Stomach (tissue), 9 donors: ENCODE results near the gene PLXNA2. TPM values are rescaled to one million over a fixed set of nuclear protein-coding genes. Genes with fewer than 3 reads are reported as not detected.

Experiments used
- DNase-seq, 2 donors: peaks; one replicate each; pipeline versions ENCODE4 v3.0.0 to v3.0.0-alpha.2; 2013 to 2019
- H3K27ac ChIP-seq, 5 donors: fragments of 200-600 bp in 4 of 5; sonication (generic) in 4 of 5; one replicate each; pipeline ENCODE4 v1.5.1; 2013 to 2019; ENCODE audit warnings: mild to moderate bottlenecking in 1 of 5, moderate library complexity in 1 of 5
- H3K27me3 ChIP-seq, 3 donors: fragments of 200-600 bp; sonication (generic); one replicate each; pipeline ENCODE4 v1.5.1; 2017 to 2019; ENCODE audit warnings: mixed run types in 1 of 3
- H3K36me3 ChIP-seq, 4 donors: fragments of 200-600 bp; sonication (generic); 1 replicate in 3 of 4; 2 replicates in 1 of 4; pipeline ENCODE4 v1.5.1; 2016 to 2019
- H3K4me1 ChIP-seq, 4 donors: fragments of 200-600 bp; sonication (generic); one replicate each; pipeline ENCODE4 v1.5.1; 2016 to 2019
- H3K4me3 ChIP-seq, 4 donors: fragments of 200-600 bp; sonication (generic) in 3 of 4; one replicate each; pipeline ENCODE4 v1.5.1; 2016 to 2019; ENCODE audit warnings: mild to moderate bottlenecking in 1 of 4
- H3K9me3 ChIP-seq, 4 donors: fragments of 200-600 bp; sonication (generic); one replicate each; pipeline ENCODE4 v1.5.1; 2016 to 2019
- CTCF ChIP-seq, 7 experiments: fragments of 450-650 bp in 4 of 7; fragments of 200-600 bp in 3 of 7; sonication (generic) in 3 of 7; IDR thresholded peaks; one replicate each; pipeline ENCODE4 v1.5.1; 2016 to 2019; ENCODE audit warnings: antibody characterized with exemption in 7 of 7, control low read depth in 2 of 7, mild to moderate bottlenecking in 1 of 7
- EP300 ChIP-seq: sonication (generic); formaldehyde crosslinking; IDR thresholded peaks from one replicate; pipeline ENCODE4 v1.6.1; 2017; ENCODE audit warnings: antibody characterized with exemption
- POLR2A ChIP-seq, 4 donors: fragments of 450-650 bp; IDR thresholded peaks; one replicate each; pipeline ENCODE4 v1.6.1; 2016; ENCODE audit warnings: antibody characterized with exemption in 4 of 4, control low read depth in 2 of 4, mild to moderate bottlenecking in 1 of 4, moderate library complexity in 1 of 4
- POLR2AphosphoS5 ChIP-seq, 3 donors: sonication (generic); formaldehyde crosslinking; IDR thresholded peaks; one replicate each; pipeline ENCODE4 v1.6.1; 2016; ENCODE audit warnings: antibody characterized with exemption in 3 of 3
- WGBS, 5 donors: extraction: QIAGEN DNeasy Blood & Tissue Kit in 3 of 5; methylation state at CpG; one replicate each; pipeline versions ENCODE4 v1.1.5 to v1.1.7; 2013 to 2018; 5-methylcytosine and 5-hydroxymethylcytosine counted together
- intact Hi-C: fragments of 100-400 bp; cut with DNase I; formaldehyde crosslinking; loops from one replicate; pipeline ENCODE4 v1.15.1; 2023; ENCODE audit warnings: low total_unique reads
- polyA plus RNA-seq, 3 donors: library from polyadenylated mRNA; stranded (reverse); fragments of 200-250 nt; gene quantifications; one replicate each; pipeline ENCODE4 v1.2.3, GENCODE V29; 2013
- total RNA-seq, 5 donors: library from RNA; depleted of rRNA; stranded (reverse); fragments of >200 nt; gene quantifications; one replicate each; pipeline versions ENCODE4 v1.1.0 to v1.2.3, GENCODE V29; 2014 to 2016
- donor health status: healthy with polysubstance abuse.
- donor health status: Bipolar disorder and iron deficiency.
- donor health status: healthy.

PLXNA2 gene
- total and polyA plus RNA-seq, 8 donors, result 2.7 to 185 (median 28.7) TPM

GRCh38 chr1:208216062-208216461, 28.1 kb downstream of the PLXNA2 start:
- Histone ChIP-seq H3K27ac (no peak overlapping the region), H3K27me3 (no peaks in the 10 kb centered on the region), H3K9me3 (no peaks in the 10 kb centered on the region), H3K4me3 (no peak overlapping the region), H3K4me1 (peaks cover 12 to 83% (median 36%) of the 10 kb centered on the region in 4 donors), H3K36me3 (peaks cover 27 to 49% (median 44%) of the 10 kb centered on the region in 4 donors)
- TF ChIP-seq POLR2AphosphoS5 (IDR thresholded peaks at IDR 0.05) (no peak), EP300 (no peak), POLR2A (IDR thresholded peaks at IDR 0.05) (no peak), CTCF (IDR thresholded peaks at IDR 0.05) (no peak)
- WGBS, 5 donors, result 35 to 62% (median 50%) methylated on average over 1 of the region's 1 CpG
- intact Hi-C loops, result no loop called here
- no peak for DNase-seq

- H3K27ac ChIP-seq, result no peak overlapping the region
- no peaks in the 10 kb centered on the region for H3K27me3 ChIP-seq
- peaks cover 5 to 76% (median 30%) of the 10 kb centered on the region in 4 donors for H3K4me1 ChIP-seq
- TF ChIP-seq CTCF (IDR thresholded peaks at IDR 0.05) (no peak), EP300 (no peak), POLR2A (IDR thresholded peaks at IDR 0.05) (no peak), POLR2AphosphoS5 (IDR thresholded peaks at IDR 0.05) (no peak)
- peaks cover 27 to 53% (median 49%) of the 10 kb centered on the region in 4 donors for H3K36me3 ChIP-seq
- no peak for DNase-seq
- H3K4me3 ChIP-seq, result no peak overlapping the region
- no peaks in the 10 kb centered on the region for H3K9me3 ChIP-seq
- intact Hi-C loops, result no loop called here
Observed at GRCh38 chr1:208215393-208215792, 28.8 kb downstream of the PLXNA2 start.

GRCh38 chr1:208213786-208214185, 30.4 kb downstream of the PLXNA2 start:
- WGBS, 5 donors, result 73 to 82% (median 75%) methylated on average over 3 of the region's 3 CpGs

GRCh38 chr1:208212893-208213292, 31.3 kb downstream of the PLXNA2 start:
- TF ChIP-seq POLR2A (IDR thresholded peaks at IDR 0.05) (no peak), CTCF (IDR thresholded peaks at IDR 0.05) (no peak), EP300 (no peak)
- no peaks in the 10 kb centered on the region for H3K9me3 ChIP-seq
- no peak overlapping the region for H3K4me3 ChIP-seq
- H3K36me3 ChIP-seq, result peaks cover 27 to 69% (median 61%) of the 10 kb centered on the region in 4 donors
- DNase-seq, result no peak
- H3K27me3 ChIP-seq, result no peaks in the 10 kb centered on the region
- H3K27ac ChIP-seq, result peak overlapping the region in 2 of 5 donors; percentile 1 to 34
- H3K4me1 ChIP-seq, result peaks cover 14 to 70% (median 24%) of the 10 kb centered on the region in 4 donors
- intact Hi-C loops, result no loop called here
- WGBS, 5 donors, result 88 to 100% (median 97%) methylated on average over 1 of the region's 1 CpG

More at GRCh38 chr1:208213786-208214185, 30.4 kb downstream of the PLXNA2 start:
- H3K4me3 ChIP-seq, result no peak overlapping the region
- H3K27me3 ChIP-seq, result no peaks in the 10 kb centered on the region
- TF ChIP-seq CTCF (IDR thresholded peaks at IDR 0.05) (no peak), POLR2AphosphoS5 (IDR thresholded peaks at IDR 0.05) (peak in 1 of 3 donors; percentile 22)
- intact Hi-C loops, result no loop called here
- DNase-seq, result no peak
- no peaks in the 10 kb centered on the region for H3K9me3 ChIP-seq
- peaks cover 27 to 64% (median 57%) of the 10 kb centered on the region in 4 donors for H3K36me3 ChIP-seq
- H3K4me1 ChIP-seq, result peaks cover 7 to 69% (median 21%) of the 10 kb centered on the region in 4 donors
- H3K27ac ChIP-seq, result peak overlapping the region in 2 of 5 donors; percentile 1 to 10
